GM12878 (cell line): ENCODE data around the gene SMURF1. TPM values are rescaled to one million over a fixed set of nuclear protein-coding genes. Genes with fewer than 3 reads are reported as not detected.

Experiments used
- ATAC-seq: fragments of 200-7000 bp; cut with Tn5 transposase; 3 replicates; pipeline ENCODE4 v1.9.1; 2020; ENCODE audit warnings: mild to moderate bottlenecking, moderate library complexity
- BruUV-seq: library from RNA; stranded (reverse); fragments of 400-500 nt; replicated peaks from 2 replicates; lab custom pipeline; 2021; lab: Mats Ljungman, UMichigan
- CTCF ChIA-PET: fragments of 300-600 bp; sonication (Branson Sonifier 250); formaldehyde crosslinking; extraction: SDS; loops from one replicate; lab custom pipeline; 2021; ENCODE audit warnings: inconsistent platforms; lab: Yijun Ruan, JAX
- POLR2A ChIA-PET: fragments of 350-600 bp; formaldehyde crosslinking; extraction: SDS; loops from one replicate; lab custom pipeline; 2021; ENCODE audit warnings: inconsistent platforms; lab: Charles Lee
- RAD21 ChIA-PET: fragments of 300-600 bp; sonication (Branson Sonifier 250); formaldehyde crosslinking; loops from one replicate; lab custom pipeline; 2023; ENCODE audit warnings: antibody characterized with exemption; ENCODE audit not compliant: unreplicated experiment; lab: Charles Lee
- SMC1A ChIA-PET: fragments of 300-600 bp; sonication (Branson Sonifier 250); formaldehyde crosslinking; loops from one replicate; lab custom pipeline; 2023; ENCODE audit not compliant: unreplicated experiment, uncharacterized antibody; lab: Charles Lee
- DNase-seq: peaks from one replicate; pipeline ENCODE4 v3.0.0-alpha.2; 2011; ENCODE audit warnings: low read depth, low spot score
- FAIRE-seq: peaks from 3 replicates; lab custom pipeline; 2011; peaks lifted over from hg19 to GRCh38; lab: Jason Lieb, UNC
- H2AFZ ChIP-seq: 2 replicates; pipeline ENCODE4 v1.6.0; 2011; ENCODE audit warnings: low read depth, low read length, control low read depth; ENCODE audit not compliant: control insufficient read depth
- H3K27ac ChIP-seq: 2 replicates; pipeline ENCODE4 v1.5.1; 2011; ENCODE audit warnings: control low read depth; ENCODE audit not compliant: control insufficient read depth, insufficient read depth
- H3K27me3 ChIP-seq, 2 experiments: replicated peaks in 1 of 2; 2 replicates each; pipeline versions ENCODE4 v1.6.0 to v1.6.1; 2011; ENCODE audit warnings: low read length in 1 of 2; ENCODE audit not compliant: control insufficient read depth in 2 of 2, insufficient read depth in 2 of 2
- H3K36me3 ChIP-seq, 2 experiments: 2 replicates each; pipeline ENCODE4 v1.5.1; 2011; ENCODE audit warnings: low read length in 1 of 2; ENCODE audit not compliant: control insufficient read depth in 2 of 2, insufficient read depth in 2 of 2
- H3K4me1 ChIP-seq: 2 replicates; pipeline ENCODE4 v1.6.1; 2011; ENCODE audit warnings: mild to moderate bottlenecking, low read length, moderate library complexity, mixed read lengths; ENCODE audit not compliant: control insufficient read depth, insufficient read depth
- H3K4me2 ChIP-seq: 2 replicates; pipeline ENCODE4 v1.6.0; 2011; ENCODE audit warnings: control low read depth; ENCODE audit not compliant: control insufficient read depth, insufficient read depth
- H3K4me3 ChIP-seq: fragments of 200-600 bp; sonication (generic); 2 replicates; pipeline ENCODE4 v1.5.1; 2016
- H3K79me2 ChIP-seq: 2 replicates; pipeline ENCODE4 v1.6.0; 2011; ENCODE audit warnings: low read length; ENCODE audit not compliant: control insufficient read depth, insufficient read depth
- H3K9ac ChIP-seq: 2 replicates; pipeline ENCODE4 v1.8.0; 2011; ENCODE audit warnings: low read length, control low read depth, mixed read lengths; ENCODE audit not compliant: control insufficient read depth, insufficient read depth
- H3K9me3 ChIP-seq: replicated peaks from 3 replicates; pipeline ENCODE4 v1.5.1; 2011; ENCODE audit warnings: mild to moderate bottlenecking, low read length; ENCODE audit not compliant: control insufficient read depth, insufficient read depth
- H4K20me1 ChIP-seq: 2 replicates; pipeline ENCODE4 v1.6.0; 2011; ENCODE audit not compliant: control insufficient read depth, insufficient read depth
- CUX1 ChIP-seq: IDR thresholded peaks from 2 replicates; pipeline ENCODE4 v1.6.1; 2012; ENCODE audit warnings: improper control_type of control experiment, low read depth, low read length; ENCODE audit not compliant: insufficient replicate concordance
- MEF2B ChIP-seq: fragments of 450-650 bp; IDR thresholded peaks from 2 replicates; pipeline ENCODE4 v1.6.1; 2018; ENCODE audit warnings: mild to moderate bottlenecking, moderate library complexity; ENCODE audit not compliant: partially characterized antibody, poor library complexity, severe bottlenecking
- MLLT1 ChIP-seq: fragments of 450-650 bp; IDR thresholded peaks from 2 replicates; pipeline ENCODE4 v1.6.1; 2016; ENCODE audit warnings: mild to moderate bottlenecking
- WGBS: methylation state at CpG from one replicate; pipeline ENCODE4 v1.1.6; 2016; ENCODE audit warnings: low lambda C conversion rate; ENCODE audit not compliant: insufficient replicate concordance, insufficient coverage; ENCODE audit errors: missing lambda C conversion rate; 5-methylcytosine and 5-hydroxymethylcytosine counted together
- in situ Hi-C: fragments of 300-500 bp; cut with MboI; formaldehyde crosslinking; loops from 9 replicates; pipeline ENCODE4 v1.14.3; 2018; ENCODE audit warnings: mixed read lengths
- intact Hi-C: fragments of 100-400 bp; cut with micrococcal nuclease; formaldehyde crosslinking; loops from one replicate; pipeline ENCODE4 v1.14.2; 2022; ENCODE audit not compliant: unreplicated experiment
- polyA plus RNA-seq, 11 experiments: library from polyadenylated mRNA; depleted of rRNA in 4 of 11; unstranded in 6 of 11; stranded (reverse) in 5 of 11; fragments of >200 nt; fragmentation: Nextera tagmentation in 4 of 11; fragmentation: Illumina TruSeq in 1 of 11; extraction: Ambion mirVana in 4 of 11; extraction: Trizol in 1 of 11; gene quantifications; 1 replicate in 1 of 11; 2 replicates in 10 of 11; pipeline versions ENCODE4 v1.2.1 to v1.2.3, GENCODE V29; 2011 to 2016; ENCODE audit warnings: inconsistent platforms in 2 of 11, missing spikeins in 2 of 11, low read depth in 1 of 11
- total RNA-seq, 4 experiments: library from RNA; depleted of rRNA in 3 of 4; stranded (reverse); fragments of >200 nt in 3 of 4; fragmentation: Illumina TruSeq in 1 of 4; extraction: Trizol in 1 of 4; gene quantifications; 2 replicates each; pipeline versions ENCODE4 v1.2.1 to v1.2.3, GENCODE V29; 2013 to 2021
- TF ChIP-seq, protein P1 (sequence below): fragments of 450-650 bp; IDR thresholded peaks from 2 replicates; pipeline ENCODE4 v1.6.1; 2017; ENCODE audit warnings: mild to moderate bottlenecking

Gene SMURF1
- total and polyA plus RNA-seq, 10 of the 15 experiments (the other 5 are each of a cell fraction or from before 2014, with no cell fraction given) = 0.76 to 14.0 (median 7.9) TPM

- TF ChIP-seq, protein P1, sequence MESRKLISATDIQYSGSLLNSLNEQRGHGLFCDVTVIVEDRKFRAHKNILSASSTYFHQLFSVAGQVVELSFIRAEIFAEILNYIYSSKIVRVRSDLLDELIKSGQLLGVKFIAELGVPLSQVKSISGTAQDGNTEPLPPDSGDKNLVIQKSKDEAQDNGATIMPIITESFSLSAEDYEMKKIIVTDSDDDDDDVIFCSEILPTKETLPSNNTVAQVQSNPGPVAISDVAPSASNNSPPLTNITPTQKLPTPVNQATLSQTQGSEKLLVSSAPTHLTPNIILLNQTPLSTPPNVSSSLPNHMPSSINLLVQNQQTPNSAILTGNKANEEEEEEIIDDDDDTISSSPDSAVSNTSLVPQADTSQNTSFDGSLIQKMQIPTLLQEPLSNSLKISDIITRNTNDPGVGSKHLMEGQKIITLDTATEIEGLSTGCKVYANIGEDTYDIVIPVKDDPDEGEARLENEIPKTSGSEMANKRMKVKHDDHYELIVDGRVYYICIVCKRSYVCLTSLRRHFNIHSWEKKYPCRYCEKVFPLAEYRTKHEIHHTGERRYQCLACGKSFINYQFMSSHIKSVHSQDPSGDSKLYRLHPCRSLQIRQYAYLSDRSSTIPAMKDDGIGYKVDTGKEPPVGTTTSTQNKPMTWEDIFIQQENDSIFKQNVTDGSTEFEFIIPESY = peak; percentile 86
- no peak for TF ChIP-seq MEF2B
- TF ChIP-seq CUX1 = no peak
- TF ChIP-seq MLLT1 = peak; percentile 67; the same call in 1 of the 2 replicates
- ChIA-PET RAD21 (no interaction called here), POLR2A (interaction anchor here (0.6 kb wide), 1 partner anchor 1878 kb away, joined by 5 read pairs; no protein-coding TSS in a partner anchor), CTCF (no interaction called here), SMC1A (no interaction called here)
- no peak for DNase-seq
- intact Hi-C loops (loop anchor here (5.0 kb wide), 1 partner anchor 99 kb away; no protein-coding TSS in a partner anchor), in situ Hi-C loops (no loop called here)
- no peaks in the 10 kb centered on the region for H3K9me3 ChIP-seq
- H3K36me3 ChIP-seq = no peaks in the 10 kb centered on the region; a peak in 1 of 4 replicates
- peaks cover 47% of the 10 kb centered on the region for H3K79me2 ChIP-seq
- peaks cover 12% of the 10 kb centered on the region for H3K4me1 ChIP-seq
- 0 out of 2 replicates have a peak overlapping the region, but pooled peaks have one; percentile 40 for H3K4me3 ChIP-seq
- H4K20me1 ChIP-seq = no peaks in the 10 kb centered on the region
- WGBS = 99% methylated on average over 6 of the region's 6 CpGs
- H3K9ac ChIP-seq = no peak overlapping the region
- H3K27ac ChIP-seq = no peak overlapping the region
- H3K27me3 ChIP-seq = no peaks in the 10 kb centered on the region
- H2AFZ ChIP-seq = no peak overlapping the region
- no peak overlapping the region for H3K4me2 ChIP-seq
- BruUV-seq = TSS peak; percentile 32
- no peak for ATAC-seq
- no peak for FAIRE-seq
These were observed 3.1 kb downstream of the SMURF1 start for GRCh38 chr7:99140813-99141212.
